GM12878 (cell line): ENCODE data around the gene UBXN7. TPM values are rescaled to one million over a fixed set of nuclear protein-coding genes. Genes with fewer than 3 reads are reported as not detected.
A peak's percentile ranks its signal among the peaks of the same experiment; 100 is the strongest.

Experiments
- ATAC-seq: fragments of 200-7000 bp; cut with Tn5 transposase; 3 replicates; pipeline ENCODE4 v1.9.1; 2020; ENCODE audit warnings: mild to moderate bottlenecking, moderate library complexity
- BruUV-seq: library from RNA; stranded (reverse); fragments of 400-500 nt; replicated peaks from 2 replicates; lab custom pipeline; 2021; lab: Mats Ljungman, UMichigan
- CTCF ChIA-PET: fragments of 300-600 bp; sonication (Branson Sonifier 250); formaldehyde crosslinking; extraction: SDS; loops from one replicate; lab custom pipeline; 2021; ENCODE audit warnings: inconsistent platforms; lab: Yijun Ruan, JAX
- POLR2A ChIA-PET: fragments of 350-600 bp; formaldehyde crosslinking; extraction: SDS; loops from one replicate; lab custom pipeline; 2021; ENCODE audit warnings: inconsistent platforms; lab: Charles Lee
- RAD21 ChIA-PET: fragments of 300-600 bp; sonication (Branson Sonifier 250); formaldehyde crosslinking; loops from one replicate; lab custom pipeline; 2023; ENCODE audit warnings: antibody characterized with exemption; ENCODE audit not compliant: unreplicated experiment; lab: Charles Lee
- SMC1A ChIA-PET: fragments of 300-600 bp; sonication (Branson Sonifier 250); formaldehyde crosslinking; loops from one replicate; lab custom pipeline; 2023; ENCODE audit not compliant: unreplicated experiment, uncharacterized antibody; lab: Charles Lee
- DNase-seq: peaks from one replicate; pipeline ENCODE4 v3.0.0-alpha.2; 2011; ENCODE audit warnings: low read depth, low spot score
- FAIRE-seq: peaks from 3 replicates; lab custom pipeline; 2011; peaks lifted over from hg19 to GRCh38; lab: Jason Lieb, UNC
- H2AFZ ChIP-seq: 2 replicates; pipeline ENCODE4 v1.6.0; 2011; ENCODE audit warnings: low read depth, low read length, control low read depth; ENCODE audit not compliant: control insufficient read depth
- H3K27ac ChIP-seq: 2 replicates; pipeline ENCODE4 v1.5.1; 2011; ENCODE audit warnings: control low read depth; ENCODE audit not compliant: control insufficient read depth, insufficient read depth
- H3K27me3 ChIP-seq, 2 experiments: replicated peaks in 1 of 2; 2 replicates each; pipeline versions ENCODE4 v1.6.0 to v1.6.1; 2011; ENCODE audit warnings: low read length in 1 of 2; ENCODE audit not compliant: control insufficient read depth in 2 of 2, insufficient read depth in 2 of 2
- H3K36me3 ChIP-seq, 2 experiments: 2 replicates each; pipeline ENCODE4 v1.5.1; 2011; ENCODE audit warnings: low read length in 1 of 2; ENCODE audit not compliant: control insufficient read depth in 2 of 2, insufficient read depth in 2 of 2
- H3K4me1 ChIP-seq: 2 replicates; pipeline ENCODE4 v1.6.1; 2011; ENCODE audit warnings: mild to moderate bottlenecking, low read length, moderate library complexity, mixed read lengths; ENCODE audit not compliant: control insufficient read depth, insufficient read depth
- H3K4me2 ChIP-seq: 2 replicates; pipeline ENCODE4 v1.6.0; 2011; ENCODE audit warnings: control low read depth; ENCODE audit not compliant: control insufficient read depth, insufficient read depth
- H3K4me3 ChIP-seq: fragments of 200-600 bp; sonication (generic); 2 replicates; pipeline ENCODE4 v1.5.1; 2016
- H3K79me2 ChIP-seq: 2 replicates; pipeline ENCODE4 v1.6.0; 2011; ENCODE audit warnings: low read length; ENCODE audit not compliant: control insufficient read depth, insufficient read depth
- H3K9ac ChIP-seq: 2 replicates; pipeline ENCODE4 v1.8.0; 2011; ENCODE audit warnings: low read length, control low read depth, mixed read lengths; ENCODE audit not compliant: control insufficient read depth, insufficient read depth
- H3K9me3 ChIP-seq: replicated peaks from 3 replicates; pipeline ENCODE4 v1.5.1; 2011; ENCODE audit warnings: mild to moderate bottlenecking, low read length; ENCODE audit not compliant: control insufficient read depth, insufficient read depth
- H4K20me1 ChIP-seq: 2 replicates; pipeline ENCODE4 v1.6.0; 2011; ENCODE audit not compliant: control insufficient read depth, insufficient read depth
- ATF3 ChIP-seq: IDR thresholded peaks from 2 replicates; pipeline ENCODE4 v1.6.1; 2011; ENCODE audit warnings: low read depth, mild to moderate bottlenecking, low read length, moderate library complexity, borderline replicate concordance; ENCODE audit errors: extremely low read depth
- BACH1 ChIP-seq: fragments of 450-650 bp; IDR thresholded peaks from 2 replicates; pipeline ENCODE4 v1.6.1; 2017; ENCODE audit warnings: mild to moderate bottlenecking, borderline replicate concordance
- BCL11A ChIP-seq: IDR thresholded peaks from 2 replicates; pipeline ENCODE4 v1.6.1; 2011; ENCODE audit warnings: low read depth, low read length
- BMI1 ChIP-seq: fragments of 450-650 bp; IDR thresholded peaks from 2 replicates; pipeline ENCODE4 v1.6.1; 2016; ENCODE audit warnings: mild to moderate bottlenecking, moderate library complexity, borderline replicate concordance
- EGR1 ChIP-seq, 2 experiments: IDR thresholded peaks; 1 replicate in 1 of 2; 2 replicates in 1 of 2; pipeline ENCODE4 v1.6.1; 2011 to 2012; ENCODE audit warnings: low read depth in 2 of 2, low read length in 2 of 2, borderline replicate concordance in 1 of 2, mild to moderate bottlenecking in 1 of 2, moderate library complexity in 1 of 2
- GATAD2B ChIP-seq: fragments of 450-650 bp; conservative IDR thresholded peaks from 2 replicates; pipeline ENCODE4 v1.6.1; 2017; ENCODE audit warnings: low read depth, mild to moderate bottlenecking, moderate library complexity
- IRF4 ChIP-seq: IDR thresholded peaks from 2 replicates; pipeline ENCODE4 v1.6.1; 2011; ENCODE audit warnings: low read depth, low read length
- KAT2A ChIP-seq: conservative IDR thresholded peaks from 2 replicates; pipeline ENCODE4 v1.6.1; 2011; ENCODE audit warnings: low read depth, low read length; ENCODE audit not compliant: control insufficient read depth
- MEF2A ChIP-seq: IDR thresholded peaks from 2 replicates; pipeline ENCODE4 v1.6.1; 2011; ENCODE audit warnings: low read depth, mild to moderate bottlenecking, low read length, moderate library complexity; ENCODE audit not compliant: insufficient read depth
- MTA2 ChIP-seq: fragments of 450-650 bp; IDR thresholded peaks from 2 replicates; pipeline ENCODE4 v1.6.1; 2016; ENCODE audit warnings: low read depth, mild to moderate bottlenecking, moderate library complexity
- MTA3 ChIP-seq: IDR thresholded peaks from 2 replicates; pipeline ENCODE4 v1.6.1; 2012; ENCODE audit warnings: low read length, inconsistent platforms, borderline replicate concordance
- NRF1 ChIP-seq: conservative IDR thresholded peaks from 2 replicates; pipeline ENCODE4 v1.6.1; 2011; ENCODE audit warnings: mild to moderate bottlenecking, low read depth, low read length, improper control_type of control experiment
- RELA ChIP-seq: fragments of 450-650 bp; IDR thresholded peaks from 2 replicates; pipeline ENCODE4 v1.8.0; 2014; ENCODE audit warnings: borderline replicate concordance; ENCODE audit not compliant: partially characterized antibody
- SIN3A ChIP-seq: IDR thresholded peaks from 2 replicates; pipeline ENCODE4 v1.6.1; 2012; ENCODE audit warnings: low read depth, low read length, improper control_type of control experiment
- SREBF1 ChIP-seq: IDR thresholded peaks from 2 replicates; pipeline ENCODE4 v1.6.1; 2012; ENCODE audit warnings: mild to moderate bottlenecking, low read length
- SUPT20H ChIP-seq: IDR thresholded peaks from 2 replicates; pipeline ENCODE4 v1.6.1; 2011; ENCODE audit warnings: low read depth, mild to moderate bottlenecking, low read length, moderate library complexity, borderline replicate concordance; ENCODE audit not compliant: control insufficient read depth
- ZBED1 ChIP-seq: IDR thresholded peaks from 2 replicates; pipeline ENCODE4 v1.6.1; 2016; ENCODE audit warnings: borderline replicate concordance
- WGBS: methylation state at CpG from one replicate; pipeline ENCODE4 v1.1.6; 2016; ENCODE audit warnings: low lambda C conversion rate; ENCODE audit not compliant: insufficient replicate concordance, insufficient coverage; ENCODE audit errors: missing lambda C conversion rate; 5-methylcytosine and 5-hydroxymethylcytosine counted together
- in situ Hi-C: fragments of 300-500 bp; cut with MboI; formaldehyde crosslinking; loops from 9 replicates; pipeline ENCODE4 v1.14.3; 2018; ENCODE audit warnings: mixed read lengths
- intact Hi-C: fragments of 100-400 bp; cut with micrococcal nuclease; formaldehyde crosslinking; loops from one replicate; pipeline ENCODE4 v1.14.2; 2022; ENCODE audit not compliant: unreplicated experiment
- polyA plus RNA-seq, 11 experiments: library from polyadenylated mRNA; depleted of rRNA in 4 of 11; unstranded in 6 of 11; stranded (reverse) in 5 of 11; fragments of >200 nt; fragmentation: Nextera tagmentation in 4 of 11; fragmentation: Illumina TruSeq in 1 of 11; extraction: Ambion mirVana in 4 of 11; extraction: Trizol in 1 of 11; gene quantifications; 1 replicate in 1 of 11; 2 replicates in 10 of 11; pipeline versions ENCODE4 v1.2.1 to v1.2.3, GENCODE V29; 2011 to 2016; ENCODE audit warnings: inconsistent platforms in 2 of 11, missing spikeins in 2 of 11, low read depth in 1 of 11
- total RNA-seq, 4 experiments: library from RNA; depleted of rRNA in 3 of 4; stranded (reverse); fragments of >200 nt in 3 of 4; fragmentation: Illumina TruSeq in 1 of 4; extraction: Trizol in 1 of 4; gene quantifications; 2 replicates each; pipeline versions ENCODE4 v1.2.1 to v1.2.3, GENCODE V29; 2013 to 2021
- TF ChIP-seq, protein P1 (sequence below): fragments of 450-650 bp; formaldehyde crosslinking; IDR thresholded peaks from 2 replicates; pipeline ENCODE4 v1.5.0; 2022; ENCODE audit warnings: mild to moderate bottlenecking, missing genetic modification characterization
- TF ChIP-seq, protein P2 (sequence below): IDR thresholded peaks from 2 replicates; pipeline ENCODE4 v1.6.1; 2012; ENCODE audit warnings: low read depth, low read length, improper control_type of control experiment
- TF ChIP-seq, protein P3 (sequence below): fragments of 450-650 bp; IDR thresholded peaks from 2 replicates; pipeline ENCODE4 v1.6.1; 2014; ENCODE audit warnings: mild to moderate bottlenecking

The UBXN7 gene
- total and polyA plus RNA-seq, 10 of the 15 experiments (the other 5 are each of a cell fraction or from before 2014, with no cell fraction given) = 4.8 to 78.4 (median 24.9) TPM

- Histone ChIP-seq H3K4me2 (no peak overlapping the region), H3K36me3 (no peaks in the 10 kb centered on the region), H4K20me1 (no peaks in the 10 kb centered on the region), H3K4me1 (peaks cover 4% of the 10 kb centered on the region), H3K4me3 (no peak overlapping the region), H3K27me3 (no peaks in the 10 kb centered on the region), H3K9me3 (no peaks in the 10 kb centered on the region), H3K79me2 (no peaks in the 10 kb centered on the region), H2AFZ (no peak overlapping the region), H3K9ac (no peak overlapping the region), H3K27ac (no peak overlapping the region)
- FAIRE-seq (no peak), ATAC-seq (peak; percentile 35; the same call in 1 of the 3 replicates), DNase-seq (no peak)
- 67% methylated on average over 6 of the region's 6 CpGs for WGBS
- intact Hi-C loops = no loop called here
- ChIA-PET CTCF (interaction anchor here (1.2 to 1.4 kb wide), 2 partner anchors 11 to 14 kb away, joined by 3 to 5 read pairs; no protein-coding TSS in a partner anchor), RAD21 (interaction anchor here (6.8 kb wide), 1 partner anchor 14 kb away, joined by 60 read pairs; no protein-coding TSS in a partner anchor), POLR2A (interaction anchor here (0.5 to 1.5 kb wide), 5 partner anchors 14 to 272 kb away, joined by 3 to 4 read pairs (median 3); no protein-coding TSS in a partner anchor), SMC1A (interaction anchor here (1.0 to 6.8 kb wide), 4 partner anchors 11 to 174 kb away, joined by 3 to 59 read pairs (median 4); no protein-coding TSS in a partner anchor)
- BruUV-seq = no TSS peak
- TF ChIP-seq ZBED1 = no peak
- TF ChIP-seq KAT2A = no peak
- TF ChIP-seq BCL11A = no peak
- no peak for TF ChIP-seq RELA
- no peak for TF ChIP-seq IRF4
- TF ChIP-seq, protein P1, sequence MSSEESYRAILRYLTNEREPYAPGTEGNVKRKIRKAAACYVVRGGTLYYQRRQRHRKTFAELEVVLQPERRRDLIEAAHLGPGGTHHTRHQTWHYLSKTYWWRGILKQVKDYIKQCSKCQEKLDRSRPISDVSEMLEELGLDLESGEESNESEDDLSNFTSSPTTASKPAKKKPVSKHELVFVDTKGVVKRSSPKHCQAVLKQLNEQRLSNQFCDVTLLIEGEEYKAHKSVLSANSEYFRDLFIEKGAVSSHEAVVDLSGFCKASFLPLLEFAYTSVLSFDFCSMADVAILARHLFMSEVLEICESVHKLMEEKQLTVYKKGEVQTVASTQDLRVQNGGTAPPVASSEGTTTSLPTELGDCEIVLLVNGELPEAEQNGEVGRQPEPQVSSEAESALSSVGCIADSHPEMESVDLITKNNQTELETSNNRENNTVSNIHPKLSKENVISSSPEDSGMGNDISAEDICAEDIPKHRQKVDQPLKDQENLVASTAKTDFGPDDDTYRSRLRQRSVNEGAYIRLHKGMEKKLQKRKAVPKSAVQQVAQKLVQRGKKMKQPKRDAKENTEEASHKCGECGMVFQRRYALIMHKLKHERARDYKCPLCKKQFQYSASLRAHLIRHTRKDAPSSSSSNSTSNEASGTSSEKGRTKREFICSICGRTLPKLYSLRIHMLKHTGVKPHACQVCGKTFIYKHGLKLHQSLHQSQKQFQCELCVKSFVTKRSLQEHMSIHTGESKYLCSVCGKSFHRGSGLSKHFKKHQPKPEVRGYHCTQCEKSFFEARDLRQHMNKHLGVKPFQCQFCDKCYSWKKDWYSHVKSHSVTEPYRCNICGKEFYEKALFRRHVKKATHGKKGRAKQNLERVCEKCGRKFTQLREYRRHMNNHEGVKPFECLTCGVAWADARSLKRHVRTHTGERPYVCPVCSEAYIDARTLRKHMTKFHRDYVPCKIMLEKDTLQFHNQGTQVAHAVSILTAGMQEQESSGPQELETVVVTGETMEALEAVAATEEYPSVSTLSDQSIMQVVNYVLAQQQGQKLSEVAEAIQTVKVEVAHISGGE (CRISPR knock-in tag) = no peak
- no peak for TF ChIP-seq NRF1
- no peak for TF ChIP-seq EGR1 (IDR thresholded peaks at IDR 0.05; ENCODE audit: borderline replicate concordance in 1 of 2, low read depth in 2 of 2, low read length in 2 of 2)
- TF ChIP-seq MTA2 = no peak
- no peak for TF ChIP-seq BACH1
- no peak for TF ChIP-seq BMI1
- TF ChIP-seq SUPT20H = no peak
- TF ChIP-seq GATAD2B = no peak
- TF ChIP-seq MTA3 = no peak
- TF ChIP-seq, protein P2, sequence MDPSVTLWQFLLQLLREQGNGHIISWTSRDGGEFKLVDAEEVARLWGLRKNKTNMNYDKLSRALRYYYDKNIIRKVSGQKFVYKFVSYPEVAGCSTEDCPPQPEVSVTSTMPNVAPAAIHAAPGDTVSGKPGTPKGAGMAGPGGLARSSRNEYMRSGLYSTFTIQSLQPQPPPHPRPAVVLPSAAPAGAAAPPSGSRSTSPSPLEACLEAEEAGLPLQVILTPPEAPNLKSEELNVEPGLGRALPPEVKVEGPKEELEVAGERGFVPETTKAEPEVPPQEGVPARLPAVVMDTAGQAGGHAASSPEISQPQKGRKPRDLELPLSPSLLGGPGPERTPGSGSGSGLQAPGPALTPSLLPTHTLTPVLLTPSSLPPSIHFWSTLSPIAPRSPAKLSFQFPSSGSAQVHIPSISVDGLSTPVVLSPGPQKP = no peak
- TF ChIP-seq MEF2A = no peak
- TF ChIP-seq, protein P3, sequence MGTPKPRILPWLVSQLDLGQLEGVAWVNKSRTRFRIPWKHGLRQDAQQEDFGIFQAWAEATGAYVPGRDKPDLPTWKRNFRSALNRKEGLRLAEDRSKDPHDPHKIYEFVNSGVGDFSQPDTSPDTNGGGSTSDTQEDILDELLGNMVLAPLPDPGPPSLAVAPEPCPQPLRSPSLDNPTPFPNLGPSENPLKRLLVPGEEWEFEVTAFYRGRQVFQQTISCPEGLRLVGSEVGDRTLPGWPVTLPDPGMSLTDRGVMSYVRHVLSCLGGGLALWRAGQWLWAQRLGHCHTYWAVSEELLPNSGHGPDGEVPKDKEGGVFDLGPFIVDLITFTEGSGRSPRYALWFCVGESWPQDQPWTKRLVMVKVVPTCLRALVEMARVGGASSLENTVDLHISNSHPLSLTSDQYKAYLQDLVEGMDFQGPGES = no peak
- TF ChIP-seq SIN3A = no peak
- TF ChIP-seq ATF3 = no peak
- TF ChIP-seq SREBF1 = no peak
- in situ Hi-C loops = no loop called here
Measured at GRCh38 chr3:196454935-196455334, 22.7 kb upstream of the UBXN7 start.
